Measurements from ENCODE around the gene DIS3L2. TPM values are rescaled to one million over a fixed set of nuclear protein-coding genes. Genes with fewer than 3 reads are reported as not detected.
"Not testable (repeated sequence)": the region's sequence is repeated elsewhere in the genome, so short reads cannot be mapped to it uniquely, and the experiment has no call there.

Gene DIS3L2
- total RNA-seq, 4 donors from 2014 or later: 13.3 to 31.0 (median 23.6) TPM

- Histone ChIP-seq H3K4me3 (no peak overlapping the region), H3K4me1 (no peaks in the 10 kb centered on the region), H3K27me3 (no peaks in the 10 kb centered on the region), H3K27ac (no peak overlapping the region), H3K36me3 (peaks cover 0 to 50% of the 10 kb centered on the region in 2 donors), H3K9me3 (no peaks in the 10 kb centered on the region)
- 94% methylated on average over 4 of the region's 28 CpGs; no CpG with 5 or more reads in 1 of the 2 donors for WGBS, 2 donors (ENCODE audit: low coverage in 1 of 2)
- no peak for ATAC-seq
- no peak for TF ChIP-seq EP300 (IDR thresholded peaks at IDR 0.05)
- no peak for TF ChIP-seq POLR2A (IDR thresholded peaks at IDR 0.05)
- no peak for TF ChIP-seq CTCF (IDR thresholded peaks at IDR 0.05)
- TF ChIP-seq POLR2AphosphoS5 (IDR thresholded peaks at IDR 0.05): no peak
Measured at GRCh38 chr2:232333361-232334135, 372.0 kb downstream of the DIS3L2 start.

DNA sequence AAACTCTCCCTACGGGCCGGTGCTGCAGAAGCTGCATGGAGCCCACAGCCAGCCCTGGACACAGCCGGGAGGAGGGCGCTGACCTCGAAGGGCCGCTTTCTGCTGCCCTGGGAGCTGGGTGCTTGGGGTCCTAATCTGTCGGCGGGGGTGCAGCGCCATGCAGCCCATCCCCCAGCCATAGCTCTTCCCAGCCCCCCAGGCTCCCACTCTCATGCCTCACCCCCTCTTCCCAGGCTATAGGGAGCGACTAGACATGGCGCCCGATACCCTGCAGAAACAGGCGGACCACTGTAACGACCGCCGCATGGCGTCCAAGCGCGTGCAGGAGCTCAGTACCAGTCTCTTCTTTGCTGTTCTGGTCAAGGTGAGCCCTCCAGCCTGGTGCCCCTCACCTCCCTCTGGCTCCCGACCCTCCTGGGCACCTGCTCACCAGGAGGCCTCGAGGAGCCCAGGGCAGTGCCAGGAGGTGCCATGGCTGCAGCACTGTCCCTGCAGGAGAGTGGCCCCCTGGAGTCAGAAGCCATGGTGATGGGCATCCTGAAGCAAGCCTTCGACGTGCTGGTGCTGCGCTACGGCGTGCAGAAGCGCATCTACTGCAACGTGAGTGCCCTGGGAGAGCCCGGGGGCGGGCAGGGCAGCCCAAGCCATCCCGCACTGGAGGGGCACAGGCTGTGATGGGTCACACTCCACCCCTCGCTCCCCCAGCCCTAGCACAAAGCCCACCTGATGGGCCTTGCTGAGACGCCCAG is 372.8 kb downstream of the DIS3L2 start:
- no CpG with 5 or more reads among the region's 33 CpGs for WGBS, 2 donors (ENCODE audit: low coverage in 1 of 2)
- H3K36me3 ChIP-seq: peaks cover 0 to 50% of the 10 kb centered on the region in 2 donors
- H3K9me3 ChIP-seq, ATAC-seq, H3K27ac ChIP-seq, H3K27me3 ChIP-seq, H3K4me1 ChIP-seq, H3K4me3 ChIP-seq: not testable (repeated sequence)

DNA sequence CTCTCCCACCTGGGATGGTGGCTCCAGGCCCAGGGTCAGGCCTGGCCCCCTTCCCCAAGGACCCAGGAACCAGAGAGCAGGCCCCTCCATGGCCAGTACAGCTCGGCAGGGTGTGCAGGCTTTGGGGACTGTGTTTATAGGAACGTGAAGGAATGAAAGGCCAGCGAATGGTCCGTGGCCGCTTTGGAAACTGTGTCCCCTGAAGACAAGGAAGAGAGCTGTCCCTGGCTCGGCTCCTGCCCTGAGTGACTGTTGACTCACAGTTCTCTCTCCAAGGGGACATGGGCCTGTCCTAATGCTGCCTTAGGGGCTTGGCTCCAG is 373.3 kb downstream of the DIS3L2 start:
- not testable (repeated sequence) for H3K4me3 ChIP-seq, H3K4me1 ChIP-seq, H3K27me3 ChIP-seq, H3K27ac ChIP-seq, H3K9me3 ChIP-seq, ATAC-seq
- H3K36me3 ChIP-seq: peaks cover 0 to 50% of the 10 kb centered on the region in 2 donors
- WGBS, 2 donors (ENCODE audit: low coverage in 1 of 2): no CpG with 5 or more reads among the region's 6 CpGs

- no CpG with 5 or more reads among the region's 15 CpGs for WGBS, 2 donors (ENCODE audit: low coverage in 1 of 2)
- not testable (repeated sequence) for H3K27me3 ChIP-seq, ATAC-seq, H3K27ac ChIP-seq, H3K4me3 ChIP-seq, H3K9me3 ChIP-seq, H3K4me1 ChIP-seq
- H3K36me3 ChIP-seq: peaks cover 0 to 46% of the 10 kb centered on the region in 2 donors
- peak in 1 of 4 experiments; percentile 55 for TF ChIP-seq CTCF (IDR thresholded peaks at IDR 0.05)
Measured at GRCh38 chr2:232335206-232335858, 373.8 kb downstream of the DIS3L2 start.

GRCh38 chr2:232335859-232336215 is 374.3 kb downstream of the DIS3L2 start:
- Histone ChIP-seq H3K36me3 (peaks cover 0 to 43% of the 10 kb centered on the region in 2 donors), H3K4me3 (no peak overlapping the region), H3K27ac (no peak overlapping the region), H3K9me3 (no peaks in the 10 kb centered on the region), H3K4me1 (no peaks in the 10 kb centered on the region), H3K27me3 (no peaks in the 10 kb centered on the region)
- WGBS, 2 donors (ENCODE audit: low coverage in 1 of 2): no CpG with 5 or more reads among the region's 4 CpGs
- no peak for ATAC-seq
- TF ChIP-seq POLR2A (IDR thresholded peaks at IDR 0.05): no peak
- TF ChIP-seq CTCF (IDR thresholded peaks at IDR 0.05): no peak
- no peak for TF ChIP-seq EP300 (IDR thresholded peaks at IDR 0.05)
- TF ChIP-seq POLR2AphosphoS5 (IDR thresholded peaks at IDR 0.05): no peak
